H1 (cell line): ENCODE results near the gene OR10H1. TPM values are rescaled to one million over a fixed set of nuclear protein-coding genes. Genes with fewer than 3 reads are reported as not detected.

ENCODE experiments used
- CTCF ChIA-PET: fragments of 300-600 bp; sonication (Branson Sonifier 250); formaldehyde crosslinking; loops from one replicate; lab custom pipeline; 2021; ENCODE audit not compliant: partially characterized antibody; lab: Charles Lee
- POLR2A ChIA-PET: fragments of 300-600 bp; sonication (Branson Sonifier 250); formaldehyde crosslinking; loops from one replicate; lab custom pipeline; 2021; ENCODE audit warnings: inconsistent platforms; ENCODE audit not compliant: partially characterized antibody; lab: Charles Lee
- DNase-seq, 2 experiments: peaks; one replicate each; pipeline versions ENCODE4 v3.0.0 to v3.0.0-alpha.2; 2010 to 2022; ENCODE audit warnings: low spot score in 2 of 2, low read depth in 1 of 2, mixed read lengths in 1 of 2
- FAIRE-seq: peaks from 2 replicates; lab custom pipeline; 2011; peaks lifted over from hg19 to GRCh38; lab: Jason Lieb, UNC
- H2AFZ ChIP-seq: 2 replicates; pipeline ENCODE4 v1.8.1; 2012; ENCODE audit warnings: low read length, inconsistent platforms
- H2AK5ac ChIP-seq: 2 replicates; pipeline ENCODE4 v1.6.1; 2013; ENCODE audit warnings: low read depth, low read length
- H2BK120ac ChIP-seq: replicated peaks from 2 replicates; pipeline ENCODE3; 2013; ENCODE audit warnings: low read depth, low read length, inconsistent platforms
- H2BK12ac ChIP-seq: 2 replicates; pipeline ENCODE4 v1.6.1; 2013; ENCODE audit warnings: low read depth, low read length
- H2BK15ac ChIP-seq: 2 replicates; pipeline ENCODE4 v1.6.1; 2013; ENCODE audit warnings: low read length
- H2BK20ac ChIP-seq: 2 replicates; pipeline ENCODE4 v1.6.1; 2013; ENCODE audit warnings: low read length
- H2BK5ac ChIP-seq: 2 replicates; pipeline ENCODE4 v1.6.1; 2013; ENCODE audit warnings: low read depth, low read length
- H3K14ac ChIP-seq: 2 replicates; pipeline ENCODE4 v1.6.1; 2013; ENCODE audit warnings: inconsistent platforms; ENCODE audit not compliant: insufficient read length
- H3K18ac ChIP-seq: 2 replicates; pipeline ENCODE4 v1.6.1; 2013; ENCODE audit warnings: low read length; ENCODE audit errors: extremely low read depth
- H3K23ac ChIP-seq: 2 replicates; pipeline ENCODE4 v1.6.1; 2013; ENCODE audit warnings: inconsistent platforms; ENCODE audit not compliant: insufficient read length
- H3K23me2 ChIP-seq: 2 replicates; pipeline ENCODE4 v1.6.1; 2013; ENCODE audit warnings: low read depth, low read length
- H3K27ac ChIP-seq: 2 replicates; pipeline ENCODE4 v1.6.1; 2011; ENCODE audit warnings: low read depth, low read length, inconsistent platforms
- H3K27me3 ChIP-seq, 4 experiments: replicated peaks in 1 of 4; 1 replicate in 1 of 4; 2 replicates in 3 of 4; pipeline versions ENCODE4 v1.6.1 to v1.8.1; 2011 to 2013; ENCODE audit warnings: low read length in 3 of 4, mild to moderate bottlenecking in 3 of 4, inconsistent platforms in 2 of 4, mixed read lengths in 2 of 4, moderate library complexity in 1 of 4; ENCODE audit not compliant: control insufficient read depth in 3 of 4, insufficient read depth in 3 of 4; ENCODE audit errors: extremely low read depth in 1 of 4
- H3K36me3 ChIP-seq, 4 experiments: 2 replicates each; pipeline versions ENCODE4 v1.6.1 to v1.8.1; 2011 to 2013; ENCODE audit warnings: mild to moderate bottlenecking in 4 of 4, low read length in 3 of 4, moderate library complexity in 2 of 4, control low read depth in 1 of 4, inconsistent platforms in 1 of 4; ENCODE audit not compliant: insufficient read depth in 4 of 4, control insufficient read depth in 2 of 4
- H3K4ac ChIP-seq: replicated peaks from 2 replicates; pipeline ENCODE3; 2013; ENCODE audit warnings: low read length, low read depth, mixed read lengths, inconsistent platforms; ENCODE audit not compliant: insufficient read length
- H3K4me1 ChIP-seq, 4 experiments: replicated peaks in 1 of 4; 1 replicate in 1 of 4; 2 replicates in 3 of 4; pipeline versions ENCODE4 v1.6.1 to v1.8.1; 2011 to 2013; ENCODE audit warnings: low read length in 3 of 4, inconsistent platforms in 2 of 4, mixed read lengths in 1 of 4; ENCODE audit not compliant: insufficient read depth in 4 of 4, control insufficient read depth in 3 of 4
- H3K4me2 ChIP-seq, 2 experiments: 2 replicates each; pipeline versions ENCODE4 v1.6.1 to v1.8.1; 2011 to 2013; ENCODE audit warnings: low read depth in 2 of 2, low read length in 2 of 2, control low read depth in 1 of 2, inconsistent platforms in 1 of 2, mild to moderate bottlenecking in 1 of 2; ENCODE audit not compliant: insufficient read depth in 1 of 2
- H3K4me3 ChIP-seq, 4 experiments: fragments of 200-600, 300-600 bp in 1 of 4; sonication (generic), shearing (Covaris generic), sonication (Bioruptor Twin) in 1 of 4; 2 replicates each; pipeline versions ENCODE4 v1.5.1 to v1.8.1; 2011 to 2016; ENCODE audit warnings: low read length in 4 of 4, low read depth in 3 of 4, control low read depth in 2 of 4, inconsistent platforms in 2 of 4, mild to moderate bottlenecking in 2 of 4, mixed read lengths in 1 of 4, moderate library complexity in 1 of 4; ENCODE audit not compliant: insufficient read depth in 2 of 4; ENCODE audit errors: extremely low read depth in 1 of 4
- H3K56ac ChIP-seq: replicated peaks from 2 replicates; pipeline ENCODE3; 2013; ENCODE audit warnings: low read depth, mild to moderate bottlenecking, mixed read lengths, low read length, inconsistent platforms; ENCODE audit not compliant: insufficient read length
- H3K79me1 ChIP-seq: 2 replicates; pipeline ENCODE4 v1.6.1; 2013; ENCODE audit warnings: low read depth, low read length, control low read depth
- H3K79me2 ChIP-seq, 2 experiments: 2 replicates each; pipeline versions ENCODE4 v1.6.1 to v1.8.1; 2012 to 2013; ENCODE audit warnings: low read length in 2 of 2, mild to moderate bottlenecking in 2 of 2, inconsistent platforms in 1 of 2; ENCODE audit not compliant: insufficient read depth in 2 of 2, control insufficient read depth in 1 of 2
- H3K9ac ChIP-seq, 4 experiments: replicated peaks in 1 of 4; 1 replicate in 1 of 4; 2 replicates in 3 of 4; pipeline versions ENCODE4 v1.6.1 to v1.8.1; 2011 to 2013; ENCODE audit warnings: low read depth in 3 of 4, low read length in 3 of 4, control low read depth in 2 of 4, mild to moderate bottlenecking in 2 of 4, moderate library complexity in 2 of 4, inconsistent platforms in 1 of 4; ENCODE audit errors: extremely low read depth in 1 of 4
- H3K9me3 ChIP-seq, 2 experiments: 2 replicates each; pipeline versions ENCODE4 v1.6.1 to v1.8.1; 2012 to 2013; ENCODE audit warnings: mild to moderate bottlenecking in 2 of 2, moderate library complexity in 2 of 2, control low read depth in 1 of 2, inconsistent platforms in 1 of 2, low read depth in 1 of 2, low read length in 1 of 2, mixed read lengths in 1 of 2; ENCODE audit not compliant: insufficient read depth in 2 of 2
- H4K20me1 ChIP-seq, 2 experiments: replicated peaks in 1 of 2; 2 replicates each; pipeline versions ENCODE3 to v1.8.1; 2011 to 2013; ENCODE audit warnings: inconsistent platforms in 2 of 2, low read length in 2 of 2, mild to moderate bottlenecking in 1 of 2; ENCODE audit not compliant: insufficient read depth in 2 of 2, control insufficient read depth in 1 of 2
- H4K5ac ChIP-seq: 2 replicates; pipeline ENCODE4 v1.6.1; 2013; ENCODE audit warnings: low read length, low read depth, mixed read lengths, inconsistent platforms; ENCODE audit not compliant: insufficient read length
- H4K8ac ChIP-seq: 2 replicates; pipeline ENCODE4 v1.8.0; 2013; ENCODE audit warnings: mild to moderate bottlenecking, moderate library complexity, low read length, inconsistent platforms; ENCODE audit not compliant: insufficient read depth; ENCODE audit errors: extremely low read depth
- H4K91ac ChIP-seq: replicated peaks from 2 replicates; pipeline ENCODE3; 2013; ENCODE audit warnings: low read length, mixed read lengths, inconsistent platforms; ENCODE audit not compliant: insufficient read length
- ATF3 ChIP-seq: IDR thresholded peaks from 2 replicates; pipeline ENCODE4 v1.6.1; 2011; ENCODE audit warnings: low read depth, mild to moderate bottlenecking, low read length; ENCODE audit not compliant: insufficient read depth
- BCL11A ChIP-seq, 2 experiments: IDR thresholded peaks; one replicate each; pipeline ENCODE4 v1.6.1; 2011; ENCODE audit warnings: low read depth in 2 of 2, low read length in 2 of 2, mild to moderate bottlenecking in 2 of 2
- BRCA1 ChIP-seq: IDR thresholded peaks from 2 replicates; pipeline ENCODE4 v1.6.1; 2012; ENCODE audit warnings: low read depth, low read length, improper control_type of control experiment
- CBX8 ChIP-seq: fragments of 300-800, 300-1000 bp; sonication (generic); IDR thresholded peaks from 2 replicates; pipeline ENCODE4 v1.7.1; 2016; ENCODE audit warnings: low read depth, low read length, borderline replicate concordance
- EZH2 ChIP-seq: fragments of 200-600 bp; sonication (generic); IDR thresholded peaks from 2 replicates; pipeline ENCODE4 v1.7.1; 2012; ENCODE audit warnings: low read depth, mild to moderate bottlenecking, moderate library complexity, low read length, inconsistent platforms; ENCODE audit not compliant: severe bottlenecking
- GABPA ChIP-seq: IDR thresholded peaks from 2 replicates; pipeline ENCODE4 v1.6.1; 2011; ENCODE audit warnings: mild to moderate bottlenecking, low read length, moderate library complexity, borderline replicate concordance; ENCODE audit not compliant: insufficient read depth
- NANOG ChIP-seq: IDR thresholded peaks from 2 replicates; pipeline ENCODE4 v1.6.1; 2011; ENCODE audit warnings: low read length, low read depth, mild to moderate bottlenecking, inconsistent platforms; ENCODE audit not compliant: insufficient read depth, poor library complexity, severe bottlenecking
- RAD21 ChIP-seq, 2 experiments: IDR thresholded peaks in 1 of 2; conservative IDR thresholded peaks in 1 of 2; 2 replicates each; pipeline ENCODE4 v1.6.1; 2011; ENCODE audit warnings: low read depth in 2 of 2, low read length in 2 of 2, improper control_type of control experiment in 1 of 2, inconsistent platforms in 1 of 2, mild to moderate bottlenecking in 1 of 2, moderate library complexity in 1 of 2
- RBBP5 ChIP-seq: IDR thresholded peaks from 2 replicates; pipeline ENCODE4 v1.7.1; 2012; ENCODE audit warnings: low read depth, mild to moderate bottlenecking, inconsistent platforms, low read length, moderate library complexity, borderline replicate concordance
- TAF7 ChIP-seq: optimal IDR thresholded peaks from 2 replicates; pipeline ENCODE3; 2011; ENCODE audit warnings: low read depth, mild to moderate bottlenecking, inconsistent platforms, low read length, moderate library complexity, borderline replicate concordance
- TCF12 ChIP-seq: IDR thresholded peaks from 2 replicates; pipeline ENCODE4 v1.6.1; 2011; ENCODE audit warnings: low read depth, mild to moderate bottlenecking, low read length
- WGBS, 2 experiments: shearing (Covaris generic) in 1 of 2; methylation state at CpG; one replicate each; pipeline versions ENCODE4 v1.1.6 to v1.1.7; 2013 to 2015; ENCODE audit warnings: low lambda C conversion rate in 2 of 2, mixed read lengths in 2 of 2, inconsistent platforms in 1 of 2, low coverage in 1 of 2, missing lambda C conversion rate in 1 of 2; ENCODE audit not compliant: insufficient replicate concordance in 2 of 2, insufficient coverage in 1 of 2, insufficient read length in 1 of 2; ENCODE audit errors: extremely low coverage in 1 of 2, missing lambda C conversion rate in 1 of 2; 5-methylcytosine and 5-hydroxymethylcytosine counted together
- polyA plus RNA-seq, 7 experiments: library from polyadenylated mRNA; depleted of rRNA in 3 of 7; stranded (reverse) in 5 of 7; unstranded in 2 of 7; fragments of >200 nt in 5 of 7; fragments of 200-250 nt in 2 of 7; gene quantifications; 1 replicate in 5 of 7; 2 replicates in 1 of 7; 4 replicates in 1 of 7; pipeline versions ENCODE4 v1.2.1 to v1.2.3, GENCODE V29; 2011 to 2013; ENCODE audit warnings: missing spikeins in 2 of 7, mixed read lengths in 2 of 7
- total RNA-seq: library from RNA; stranded (reverse); fragmentation: NEBNext Ultra II Directional; extraction: Animal tissue kit (Norgen Biotek cat#: 25700); gene quantifications from 2 replicates; pipeline ENCODE4 v1.2.1, GENCODE V29; 2021

OR10H1 gene
- total and polyA plus RNA-seq, 2 of the 8 experiments (the other 6 are each of a cell fraction or from before 2014, with no cell fraction given), result not detected

DNA sequence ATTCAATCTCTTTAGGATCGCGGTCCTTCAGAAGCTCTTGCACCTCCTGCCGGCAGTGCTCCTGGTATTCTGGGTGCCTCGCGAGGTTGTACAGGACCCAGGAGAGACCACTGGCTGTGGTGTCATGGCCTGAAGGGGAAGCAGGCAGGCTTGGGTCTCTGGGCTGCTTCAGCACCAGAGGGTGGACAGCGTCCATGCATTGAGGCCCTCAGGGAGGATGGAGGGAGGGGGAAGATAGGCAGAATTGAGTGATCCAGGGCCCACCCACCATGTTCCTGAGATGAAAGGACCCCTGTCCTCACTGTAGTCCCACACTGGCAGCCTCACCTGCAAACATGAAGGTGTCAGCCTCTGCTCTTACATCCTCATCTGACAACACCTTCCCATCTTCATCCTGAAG lies 45.9 kb downstream of the OR10H1 start:
- no peak overlapping the region for H3K4me2 ChIP-seq
- FAIRE-seq (no peak), DNase-seq (no peak)
- WGBS, 2 experiments, result 93% methylated on average over 6 of the region's 6 CpGs; no CpG with 5 or more reads in 1 of the 2 experiments
- H3K4ac ChIP-seq, result no peak overlapping the region
- no peak overlapping the region for H3K9ac ChIP-seq
- H3K27ac ChIP-seq, result no peak overlapping the region
- ChIA-PET POLR2A (no interaction called here), CTCF (no interaction called here)
- no peaks in the 10 kb centered on the region for H3K27me3 ChIP-seq
- H3K23ac ChIP-seq, result no peak overlapping the region
- H3K4me3 ChIP-seq, result no peak overlapping the region
- H3K56ac ChIP-seq, result no peak overlapping the region
- no peak overlapping the region for H4K91ac ChIP-seq
- H2BK5ac ChIP-seq, result no peak overlapping the region
- no peak overlapping the region for H4K5ac ChIP-seq
- no peaks in the 10 kb centered on the region for H3K79me2 ChIP-seq
- no peak overlapping the region for H3K14ac ChIP-seq
- no peak overlapping the region for H2BK20ac ChIP-seq
- no peaks in the 10 kb centered on the region for H3K79me1 ChIP-seq
- H4K8ac ChIP-seq, result no peak overlapping the region
- no peak overlapping the region for H2BK120ac ChIP-seq
- peaks cover 63 to 83% of the 10 kb centered on the region in 2 experiments for H3K9me3 ChIP-seq
- H2BK12ac ChIP-seq, result no peak overlapping the region
- no peak overlapping the region for H2AK5ac ChIP-seq
- no peaks in the 10 kb centered on the region for H4K20me1 ChIP-seq
- no peaks in the 10 kb centered on the region; a peak in 1 of 8 replicates for H3K36me3 ChIP-seq
- no peak overlapping the region for H2BK15ac ChIP-seq
- TF ChIP-seq GABPA (no peak), CBX8 (no peak), EZH2 (no peak), BCL11A (IDR thresholded peaks at IDR 0.05; ENCODE audit: low read depth in 2 of 2, low read length in 2 of 2) (no peak), RBBP5 (no peak), NANOG (no peak), TAF7 (no peak), BRCA1 (no peak), RAD21 (IDR thresholded peaks at IDR 0.05 in 1 of 2, conservative IDR thresholded peaks at IDR 0.05 in 1 of 2; ENCODE audit: low read depth in 2 of 2, low read length in 2 of 2) (no peak), TCF12 (no peak), ATF3 (no peak)
- no peak overlapping the region for H2AFZ ChIP-seq
- H3K23me2 ChIP-seq, result no peaks in the 10 kb centered on the region
- H3K4me1 ChIP-seq, result no peaks in the 10 kb centered on the region
- H3K18ac ChIP-seq, result no peak overlapping the region
